A673 (cell line): ENCODE measurements around the gene SCRN1.

ENCODE experiments used
- EZH2 ChIP-seq: fragments of 200-600 bp; sonication (generic); IDR thresholded peaks from 2 replicates; pipeline ENCODE4 v1.6.1; 2017; ENCODE audit warnings: borderline replicate concordance, low read depth, mild to moderate bottlenecking, mixed read lengths, antibody characterized with exemption, low read length; ENCODE audit not compliant: poor library complexity, severe bottlenecking
- TF ChIP-seq, protein P1 (sequence below): fragments of 300-800, 200-600 bp; sonication (generic); conservative IDR thresholded peaks from 2 replicates; pipeline ENCODE4 v1.5.1; 2017; ENCODE audit warnings: low read depth, mild to moderate bottlenecking, antibody characterized with exemption, low read length, moderate library complexity, mixed read lengths

DNA sequence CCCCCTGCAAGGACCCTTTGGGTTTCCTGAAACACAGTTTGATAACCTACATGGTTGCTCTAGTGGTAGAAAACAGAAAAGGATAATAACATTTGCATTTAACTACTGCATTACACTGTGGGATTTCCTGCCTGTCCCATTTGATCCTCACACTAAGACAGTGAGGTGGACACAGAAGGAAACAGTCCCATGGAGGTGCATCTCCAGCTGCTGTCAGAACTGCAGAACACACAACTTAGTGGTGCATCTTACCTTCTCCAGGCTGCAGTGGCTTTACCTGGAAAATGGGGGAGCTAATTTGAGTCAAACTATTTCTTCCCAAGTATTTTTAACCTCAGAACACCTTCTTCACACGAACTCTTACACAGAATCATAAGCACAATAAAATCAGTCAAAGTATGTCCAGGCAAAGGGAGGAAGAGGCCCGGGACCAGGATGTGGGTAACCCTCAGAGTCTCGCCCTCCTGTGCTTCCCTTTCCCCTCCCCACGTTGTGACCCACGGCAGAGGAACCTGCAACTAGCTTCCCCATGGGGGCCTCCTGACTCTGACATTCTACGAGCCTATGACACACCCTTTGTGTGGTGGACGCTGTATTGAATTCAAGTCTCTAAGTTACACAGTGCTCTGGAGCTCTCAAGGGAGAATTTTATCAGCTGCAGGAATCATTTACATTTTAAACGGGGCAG is 33.7 kb downstream of the SCRN1 start:
- no peak for TF ChIP-seq EZH2
- TF ChIP-seq, protein P1, sequence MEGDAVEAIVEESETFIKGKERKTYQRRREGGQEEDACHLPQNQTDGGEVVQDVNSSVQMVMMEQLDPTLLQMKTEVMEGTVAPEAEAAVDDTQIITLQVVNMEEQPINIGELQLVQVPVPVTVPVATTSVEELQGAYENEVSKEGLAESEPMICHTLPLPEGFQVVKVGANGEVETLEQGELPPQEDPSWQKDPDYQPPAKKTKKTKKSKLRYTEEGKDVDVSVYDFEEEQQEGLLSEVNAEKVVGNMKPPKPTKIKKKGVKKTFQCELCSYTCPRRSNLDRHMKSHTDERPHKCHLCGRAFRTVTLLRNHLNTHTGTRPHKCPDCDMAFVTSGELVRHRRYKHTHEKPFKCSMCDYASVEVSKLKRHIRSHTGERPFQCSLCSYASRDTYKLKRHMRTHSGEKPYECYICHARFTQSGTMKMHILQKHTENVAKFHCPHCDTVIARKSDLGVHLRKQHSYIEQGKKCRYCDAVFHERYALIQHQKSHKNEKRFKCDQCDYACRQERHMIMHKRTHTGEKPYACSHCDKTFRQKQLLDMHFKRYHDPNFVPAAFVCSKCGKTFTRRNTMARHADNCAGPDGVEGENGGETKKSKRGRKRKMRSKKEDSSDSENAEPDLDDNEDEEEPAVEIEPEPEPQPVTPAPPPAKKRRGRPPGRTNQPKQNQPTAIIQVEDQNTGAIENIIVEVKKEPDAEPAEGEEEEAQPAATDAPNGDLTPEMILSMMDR: no peak
